Stimulated activated CD4-positive, alpha-beta T cell treated with anti-CD3 and anti-CD28 coated beads, TNF-alpha, amount 100 ng/mL, for 48 hours (primary cell): Measurements from ENCODE around the gene AFF3.
A peak's percentile ranks its signal among the peaks of the same experiment; 100 is the strongest.
"Not testable (repeated sequence)": the region's sequence is repeated elsewhere in the genome, so short reads cannot be mapped to it uniquely, and the experiment has no call there.

Experiments
- DNase-seq, 3 donors: peaks; one replicate each; pipeline ENCODE4 v3.0.0-alpha.2; 2020; ENCODE audit warnings: low read depth in 3 of 3

Gene AFF3

DNA sequence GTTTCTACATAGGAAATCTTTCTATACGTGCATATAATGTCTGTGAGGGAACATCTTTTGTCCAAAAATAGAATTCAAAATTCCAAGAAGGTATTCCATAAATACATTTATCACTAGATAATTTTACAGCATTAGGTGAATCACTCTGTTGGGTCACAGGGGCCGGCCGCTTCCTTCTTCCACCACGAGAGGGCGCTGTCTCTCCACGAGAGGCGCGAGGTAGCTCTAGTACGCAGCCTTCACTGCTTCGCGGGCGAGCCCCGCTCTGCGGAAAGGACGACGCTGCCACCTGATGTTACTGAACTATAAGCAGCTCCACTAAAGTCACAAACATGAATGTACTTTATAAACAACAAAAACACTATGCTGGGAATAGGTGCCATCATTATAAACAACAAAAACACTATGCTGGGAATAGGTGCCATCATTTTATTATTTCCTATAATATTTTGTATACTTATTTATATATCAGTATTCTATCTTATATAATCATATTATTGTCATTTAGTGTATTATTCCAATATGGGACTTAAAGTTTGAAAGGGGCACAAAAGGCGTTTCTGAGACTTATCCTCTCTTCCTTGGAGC lies 583.2 kb downstream of the AFF3 start:
- peak; percentile 70 to 89 (median 81) for DNase-seq

DNA sequence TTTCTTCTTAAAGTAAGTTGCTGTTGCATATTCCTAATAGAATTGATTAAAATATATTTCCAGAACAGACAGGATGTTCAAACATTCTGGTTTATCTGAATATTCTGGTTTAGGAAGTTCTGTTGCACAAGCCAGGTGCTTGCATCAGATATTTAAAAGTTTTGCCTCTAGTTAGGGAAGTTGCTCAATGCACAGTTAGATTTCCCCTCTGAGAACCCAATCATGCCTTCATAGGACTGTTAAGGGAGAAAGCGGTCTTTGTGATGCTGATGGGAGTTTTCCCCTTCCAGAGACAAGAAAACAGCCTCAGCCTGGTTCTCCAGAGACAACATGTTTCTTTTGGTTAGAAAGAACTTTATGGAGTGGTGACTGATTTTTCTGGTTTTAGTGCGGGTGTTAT lies 587.0 kb downstream of the AFF3 start:
- no peak for DNase-seq

DNA sequence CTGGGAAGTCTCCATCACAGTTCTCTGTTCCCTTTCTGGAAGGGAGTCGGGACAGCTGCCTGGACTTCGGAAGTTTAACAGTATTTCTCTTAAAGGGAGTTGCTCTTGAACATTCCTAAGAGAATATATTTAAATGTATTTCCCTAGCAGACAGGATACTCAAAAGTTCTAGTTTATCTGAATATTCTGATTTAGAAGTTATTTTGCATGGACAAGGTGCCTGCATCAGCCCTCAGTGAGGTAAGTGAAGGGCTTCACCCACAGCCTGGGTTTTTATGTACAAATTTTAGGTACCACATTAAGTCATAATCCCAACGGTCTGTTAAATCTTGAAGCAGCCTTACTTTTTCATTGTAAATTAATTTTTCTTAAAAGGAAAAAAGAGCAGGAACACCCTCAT lies 587.5 kb downstream of the AFF3 start:
- DNase-seq, result no peak

DNA sequence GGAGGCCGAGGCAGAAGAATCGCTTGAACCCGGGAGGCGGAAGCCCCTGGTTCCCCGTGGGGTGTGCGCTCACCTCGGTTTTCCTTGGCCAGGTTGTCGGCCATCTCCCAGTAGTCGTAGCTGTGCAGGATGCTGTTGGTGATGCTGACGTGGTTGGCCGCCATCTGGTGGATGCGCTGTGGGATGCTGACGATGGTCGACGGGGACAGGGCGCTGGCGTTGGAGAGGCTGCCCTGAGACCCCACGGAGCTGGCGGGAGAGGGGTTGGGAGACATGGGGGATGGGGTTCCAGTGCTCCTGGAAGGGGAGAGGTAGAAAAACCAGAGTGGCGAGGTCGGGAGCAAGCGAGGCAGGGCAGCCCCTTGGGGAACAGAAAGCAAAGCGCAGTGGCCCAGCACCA lies 588.2 kb downstream of the AFF3 start:
- no peak for DNase-seq

DNA sequence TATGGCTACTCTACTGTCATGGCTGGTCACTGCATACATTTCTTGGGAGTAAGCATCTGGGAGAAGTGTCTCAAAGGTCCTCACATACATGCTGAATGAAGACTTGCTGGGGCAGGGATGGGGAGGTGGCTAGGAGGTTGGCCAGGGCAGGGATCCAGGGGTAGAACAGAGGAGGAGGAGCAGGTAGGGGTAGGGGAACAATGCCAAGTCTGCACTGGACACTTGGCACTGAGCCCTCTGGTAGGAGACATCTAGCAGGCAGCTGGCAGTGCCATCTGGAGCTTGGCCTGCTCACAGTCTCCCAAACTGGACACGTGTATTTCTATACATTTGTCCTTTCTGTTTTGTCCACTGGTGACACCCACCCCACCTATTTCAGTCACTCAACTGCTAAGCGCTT lies 589.9 kb downstream of the AFF3 start:
- DNase-seq, result no peak

DNA sequence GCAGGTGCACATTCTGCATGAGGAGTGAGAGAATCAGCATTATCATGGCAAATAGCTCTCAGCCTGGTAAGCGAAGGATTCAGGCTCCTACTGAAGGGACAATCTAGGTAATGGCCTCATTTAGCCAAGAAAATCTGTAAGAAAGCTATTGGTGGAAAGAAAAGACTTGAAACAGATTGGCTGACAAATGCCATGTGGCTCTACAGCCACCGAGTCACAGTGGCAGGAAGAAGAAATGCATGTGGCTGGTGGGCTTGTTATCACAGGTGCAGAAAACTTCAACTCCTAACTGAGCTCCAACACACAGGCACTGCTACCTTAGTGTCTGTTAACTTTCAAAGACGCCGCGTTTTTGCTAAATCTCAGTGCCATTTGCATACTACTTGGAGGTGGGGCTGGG lies 592.0 kb downstream of the AFF3 start:
- no peak for DNase-seq

DNA sequence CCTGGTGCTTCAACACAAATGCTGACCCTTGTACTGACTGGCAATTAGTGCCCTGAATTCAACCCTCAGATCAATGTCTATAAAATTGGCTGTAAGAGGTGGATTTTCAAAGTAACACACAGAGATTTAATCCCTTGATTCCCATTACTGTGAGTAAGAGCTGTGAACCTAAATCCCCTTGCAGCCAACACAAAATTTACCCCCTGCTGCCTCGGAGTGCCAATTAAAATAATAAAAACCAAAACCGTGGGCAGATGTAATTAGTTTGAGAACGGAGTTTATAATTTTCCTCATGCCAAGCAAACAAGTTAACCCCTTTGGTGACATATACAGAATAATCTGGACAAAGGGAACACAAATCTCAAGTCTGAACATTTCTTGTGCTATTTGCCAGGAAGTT lies 596.8 kb downstream of the AFF3 start:
- no peak for DNase-seq

DNA sequence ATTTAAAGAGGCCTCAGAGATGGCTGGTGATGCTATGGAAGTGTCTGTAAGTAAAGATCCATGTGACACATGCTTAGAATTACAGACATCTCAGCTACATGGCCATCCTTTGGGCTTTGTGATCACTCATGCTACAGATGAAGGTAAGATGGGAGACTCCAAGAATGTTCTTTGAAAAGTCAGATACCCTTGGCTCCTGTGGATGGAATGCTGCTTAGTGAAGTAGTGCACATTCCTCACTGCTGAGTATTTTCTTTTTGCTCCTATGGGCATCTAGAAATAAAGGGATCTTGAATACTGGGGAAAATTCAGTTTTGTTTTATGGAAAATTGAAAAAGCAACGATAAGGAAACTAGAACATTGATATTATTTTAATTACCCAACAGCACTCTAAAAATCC lies 597.3 kb downstream of the AFF3 start:
- no peak for DNase-seq

DNA sequence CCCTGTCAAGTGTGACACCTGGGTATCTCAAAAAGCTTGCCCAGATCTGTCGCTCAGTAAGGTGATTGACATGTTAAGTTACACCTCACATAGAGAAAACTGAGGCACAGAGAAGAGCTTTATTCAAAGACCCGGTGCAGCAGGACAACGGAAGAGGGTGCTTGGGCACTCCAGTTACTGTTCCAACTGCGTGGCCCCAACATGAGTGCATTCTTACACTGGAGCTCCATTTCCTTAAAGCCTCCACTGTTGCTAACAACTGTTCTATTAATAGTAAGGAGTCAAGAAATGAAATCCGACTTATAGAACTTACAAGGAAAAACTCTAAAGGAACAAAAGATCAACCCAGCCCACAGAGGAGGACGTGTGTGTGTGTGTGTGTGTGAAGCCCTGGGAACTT lies 597.8 kb downstream of the AFF3 start:
- no peak for DNase-seq

DNA sequence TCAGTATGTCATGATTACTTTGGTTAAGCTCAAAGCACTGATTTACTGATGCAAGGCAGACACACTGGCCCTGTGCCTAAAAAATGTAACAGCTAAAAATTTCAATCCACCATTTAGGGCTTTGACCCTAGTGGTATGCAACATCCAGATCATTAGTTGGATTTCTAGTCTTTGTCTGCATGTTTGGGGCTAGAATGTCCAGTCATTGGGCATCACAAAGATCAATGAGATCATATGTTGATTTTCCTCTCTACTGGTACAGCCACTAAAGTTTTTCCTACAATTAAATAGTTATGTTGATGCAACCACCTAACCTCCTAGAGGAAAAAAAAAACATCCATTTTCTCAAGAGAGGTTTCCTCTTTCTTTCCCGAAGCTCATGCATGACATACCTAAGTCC lies 599.1 kb downstream of the AFF3 start:
- DNase-seq, result no peak

DNA sequence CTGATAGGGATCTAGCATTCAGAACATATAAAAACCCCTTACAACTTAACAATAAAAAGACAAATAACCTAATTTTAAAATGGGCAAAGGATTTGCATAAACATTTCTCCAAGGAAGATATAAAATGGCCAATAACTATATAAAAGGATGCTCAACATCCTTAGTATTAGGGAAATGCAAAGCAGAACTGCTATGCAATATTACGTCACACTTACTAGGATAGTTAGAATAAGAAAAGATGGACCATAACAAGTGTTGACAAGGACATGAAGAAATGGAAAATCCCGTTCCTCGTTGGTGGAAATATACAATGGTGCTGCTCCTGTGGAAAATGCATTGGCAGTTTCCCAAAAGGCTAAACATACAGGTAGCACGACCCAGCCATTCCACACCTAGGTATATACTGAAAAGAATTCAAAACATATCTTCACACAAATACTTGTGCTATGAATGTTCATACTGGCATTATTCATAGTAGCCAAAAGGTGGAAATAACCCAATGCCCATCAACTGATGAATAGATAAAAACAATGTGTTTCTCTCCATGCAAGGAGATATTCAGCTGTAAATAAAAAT lies 604.4 kb downstream of the AFF3 start:
- no peak for DNase-seq

DNA sequence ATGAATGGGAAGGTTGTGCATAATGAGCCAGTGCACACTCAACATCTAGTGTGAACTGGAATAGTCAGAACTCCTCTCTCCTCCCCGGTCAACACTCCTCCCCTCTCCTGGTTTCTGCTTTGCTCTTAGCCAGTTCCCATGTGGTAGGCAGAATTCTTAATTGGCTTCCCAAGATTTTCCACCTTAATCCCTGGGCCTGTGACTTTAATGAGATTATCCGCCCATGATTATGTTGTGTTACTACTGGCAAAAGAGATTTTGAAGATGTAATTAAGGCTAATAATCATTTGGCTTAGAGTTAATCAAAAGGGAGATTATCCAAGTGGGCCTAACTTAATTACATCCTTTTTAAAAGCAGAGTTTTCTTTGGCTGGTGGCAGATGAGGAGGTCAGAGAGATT lies 618.3 kb downstream of the AFF3 start:
- DNase-seq, result no peak

DNA sequence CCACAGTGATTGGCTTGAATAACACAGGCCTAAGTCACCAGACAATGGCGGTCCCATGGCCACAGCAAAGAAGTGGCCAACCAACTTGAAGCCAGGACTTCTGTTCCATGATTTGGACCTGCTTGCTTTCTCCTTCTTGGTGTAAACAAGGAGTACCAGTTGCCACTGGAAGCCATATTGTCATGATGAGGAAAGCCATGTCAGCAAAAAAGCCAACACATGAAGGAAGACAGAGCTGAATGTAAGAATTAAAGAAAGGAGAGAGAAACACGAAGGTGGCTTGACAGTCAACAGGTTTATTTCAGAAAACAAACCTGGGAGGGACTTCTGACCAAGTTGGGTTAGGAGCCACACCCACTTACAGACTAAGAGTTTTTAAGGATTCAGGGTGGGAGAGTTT lies 620.2 kb downstream of the AFF3 start:
- no peak for DNase-seq

DNA sequence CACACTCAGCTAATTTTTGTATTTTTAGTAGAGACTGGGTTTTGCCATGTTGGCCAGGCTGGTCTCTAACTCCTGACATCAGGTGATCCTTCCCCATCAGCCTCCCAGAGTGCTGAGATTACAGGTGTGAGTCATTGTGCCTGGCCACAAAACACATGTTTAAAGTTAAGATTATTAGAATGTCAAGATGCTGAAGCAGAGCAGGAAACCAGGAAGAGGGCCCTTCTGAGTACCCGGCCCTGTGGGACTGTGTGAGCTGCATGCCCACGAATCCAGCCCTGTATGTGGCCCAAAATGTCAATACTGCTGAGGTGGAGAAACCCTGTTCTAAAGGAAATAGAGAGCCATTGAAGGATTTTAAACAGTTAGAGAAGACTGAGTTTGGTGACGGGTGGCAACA lies 621.6 kb downstream of the AFF3 start:
- no peak for DNase-seq

DNA sequence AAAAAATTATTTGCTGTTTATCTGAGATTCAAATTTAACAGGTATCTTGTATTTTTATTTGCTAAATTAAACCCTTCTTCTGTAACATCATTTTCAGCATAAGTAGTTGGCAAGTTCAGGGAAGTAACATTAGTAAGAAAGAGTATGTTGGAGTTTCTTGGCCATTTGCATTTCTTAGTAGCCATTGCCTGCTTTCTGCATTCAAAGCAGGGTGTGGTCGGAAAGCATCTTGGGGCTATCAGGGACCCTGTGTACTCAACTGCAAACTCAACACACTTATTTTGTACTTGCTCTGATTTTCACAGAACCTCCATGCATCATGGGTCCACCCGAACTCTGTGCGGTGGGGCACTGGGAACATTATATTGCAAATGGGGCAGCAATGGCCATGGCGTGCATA lies 622.2 kb downstream of the AFF3 start:
- DNase-seq, result no peak

DNA sequence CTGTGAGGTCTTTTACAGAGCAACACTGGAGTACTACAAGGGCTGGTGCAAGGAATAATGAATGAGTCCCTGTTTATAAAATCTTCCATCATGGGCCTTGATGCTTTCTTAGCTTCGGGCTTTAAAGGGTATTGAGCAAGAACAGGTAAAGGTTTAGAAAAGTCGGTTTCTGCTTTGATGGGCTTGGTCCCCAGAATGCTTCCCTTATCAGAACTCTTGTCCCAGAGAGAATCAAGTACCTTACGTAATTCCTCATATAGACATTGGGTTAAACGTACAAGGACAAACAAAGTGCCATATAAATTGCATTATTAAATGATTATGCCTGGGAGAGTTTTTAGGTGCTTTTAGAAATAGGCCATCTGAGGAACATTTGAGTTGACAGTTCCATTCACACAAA lies 628.0 kb downstream of the AFF3 start:
- DNase-seq, result no peak

DNA sequence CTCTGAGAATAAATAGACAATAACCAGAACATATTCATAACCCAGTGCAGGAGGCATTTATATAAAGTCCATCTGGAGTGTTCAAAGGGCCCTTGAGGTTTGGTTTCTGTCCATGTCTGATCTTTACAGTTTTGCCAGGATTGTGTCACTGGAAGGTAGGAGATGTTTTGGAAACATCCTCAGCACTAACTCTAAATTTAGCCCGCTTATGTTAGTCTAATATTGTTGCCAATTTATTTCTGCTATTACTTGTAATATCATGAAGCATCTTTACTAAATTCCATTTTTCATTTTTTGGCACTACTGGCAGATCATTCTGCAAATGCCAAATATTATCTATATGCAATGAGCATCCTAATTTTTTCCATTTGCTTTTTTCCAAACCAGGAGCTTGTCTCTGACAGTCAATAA lies 630.2 kb downstream of the AFF3 start:
- DNase-seq, result no peak

DNA sequence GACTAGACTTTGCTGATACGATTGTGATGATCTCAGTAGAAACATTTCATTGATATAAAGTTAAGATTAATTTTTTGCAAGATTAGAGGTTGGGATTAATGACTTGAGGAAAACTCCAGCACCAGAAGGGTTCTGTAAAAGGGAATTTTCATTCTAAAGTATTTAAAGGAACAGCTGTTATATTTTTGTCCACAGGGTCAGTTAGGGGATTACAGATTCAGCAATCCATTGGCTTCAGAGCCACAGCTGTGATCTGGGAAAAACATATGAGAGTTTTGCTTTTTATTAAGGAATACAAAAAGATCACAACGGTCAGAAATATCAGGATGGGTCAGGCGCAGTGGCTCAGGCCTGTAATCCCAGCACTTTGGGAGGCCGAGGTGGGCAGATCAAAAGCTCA lies 633.0 kb downstream of the AFF3 start:
- DNase-seq, result no peak

DNA sequence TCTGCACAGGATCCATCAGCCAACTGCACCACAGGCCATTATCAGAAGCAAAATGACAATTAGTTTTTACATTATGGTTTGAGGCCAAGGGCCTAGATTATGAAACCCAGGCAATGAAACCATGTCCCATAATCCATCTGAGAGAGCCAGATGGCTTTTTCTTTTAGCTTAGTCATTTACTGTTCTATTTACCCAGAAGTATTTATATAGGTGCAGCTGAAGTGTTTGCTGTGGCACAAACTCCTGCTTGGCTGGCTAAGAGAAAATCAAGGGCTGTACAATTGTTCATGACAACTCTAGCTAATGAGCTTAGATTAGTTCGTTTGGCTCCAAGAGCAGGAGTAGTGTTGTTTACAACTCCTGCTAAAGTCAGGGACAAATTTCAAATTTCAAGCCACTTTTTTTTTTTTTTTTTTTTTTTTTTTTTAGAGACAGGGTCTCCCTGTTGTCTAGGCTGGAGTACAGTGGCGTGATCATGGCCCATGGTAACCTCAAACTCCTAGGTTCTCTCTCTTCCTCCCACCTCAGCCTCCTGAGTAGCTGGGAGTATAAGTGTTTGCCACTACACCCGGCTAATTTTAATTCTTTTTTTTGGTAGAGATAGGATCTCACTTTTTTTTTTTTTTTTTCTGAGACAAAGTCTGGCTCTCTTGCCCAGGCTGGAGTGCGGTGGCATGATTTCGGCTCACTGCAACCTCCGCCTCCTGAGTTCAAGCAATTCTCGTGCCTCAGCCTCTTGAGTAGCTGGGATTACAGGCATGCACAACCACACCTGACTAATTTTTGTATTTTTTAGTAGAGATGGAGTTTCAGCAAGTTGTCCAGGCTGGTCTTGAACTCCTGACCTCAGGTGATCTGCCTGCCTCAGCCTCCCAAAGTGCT lies 634.2 kb downstream of the AFF3 start:
- no peak for DNase-seq

DNA sequence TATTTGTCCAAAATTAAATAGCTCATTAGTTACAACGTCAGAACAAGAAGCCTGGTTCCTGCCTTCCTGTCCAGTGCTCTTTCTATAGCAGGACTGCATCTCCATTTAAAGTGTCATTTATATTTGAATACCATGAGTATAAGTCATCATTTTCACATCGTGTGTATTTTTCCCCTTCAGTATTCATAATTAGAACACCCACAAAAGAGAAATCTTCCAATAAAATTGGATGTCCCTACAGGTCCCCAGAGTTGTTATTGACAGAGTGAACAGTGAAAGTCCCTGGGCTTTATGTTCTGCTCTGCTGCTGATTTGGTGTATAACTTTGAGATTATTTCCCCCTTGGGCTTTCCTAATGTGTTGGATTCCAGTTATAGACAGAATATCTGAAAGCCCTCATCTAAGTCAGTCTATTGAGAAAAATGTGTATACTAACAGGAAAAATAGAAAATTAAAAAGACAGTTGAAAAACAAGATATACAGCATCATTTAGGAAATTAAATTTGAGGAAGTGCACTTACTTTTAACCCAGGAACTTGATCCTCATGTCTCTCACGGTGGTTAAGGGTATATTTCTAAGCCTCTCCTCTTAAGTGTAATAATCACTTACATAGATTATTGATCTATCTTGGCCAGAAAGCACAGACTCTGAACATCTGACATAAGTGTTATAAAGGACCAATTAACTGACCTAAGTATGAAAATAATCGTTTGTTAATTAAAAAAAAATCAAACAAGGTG lies 637.4 kb downstream of the AFF3 start:
- DNase-seq, result no peak

DNA sequence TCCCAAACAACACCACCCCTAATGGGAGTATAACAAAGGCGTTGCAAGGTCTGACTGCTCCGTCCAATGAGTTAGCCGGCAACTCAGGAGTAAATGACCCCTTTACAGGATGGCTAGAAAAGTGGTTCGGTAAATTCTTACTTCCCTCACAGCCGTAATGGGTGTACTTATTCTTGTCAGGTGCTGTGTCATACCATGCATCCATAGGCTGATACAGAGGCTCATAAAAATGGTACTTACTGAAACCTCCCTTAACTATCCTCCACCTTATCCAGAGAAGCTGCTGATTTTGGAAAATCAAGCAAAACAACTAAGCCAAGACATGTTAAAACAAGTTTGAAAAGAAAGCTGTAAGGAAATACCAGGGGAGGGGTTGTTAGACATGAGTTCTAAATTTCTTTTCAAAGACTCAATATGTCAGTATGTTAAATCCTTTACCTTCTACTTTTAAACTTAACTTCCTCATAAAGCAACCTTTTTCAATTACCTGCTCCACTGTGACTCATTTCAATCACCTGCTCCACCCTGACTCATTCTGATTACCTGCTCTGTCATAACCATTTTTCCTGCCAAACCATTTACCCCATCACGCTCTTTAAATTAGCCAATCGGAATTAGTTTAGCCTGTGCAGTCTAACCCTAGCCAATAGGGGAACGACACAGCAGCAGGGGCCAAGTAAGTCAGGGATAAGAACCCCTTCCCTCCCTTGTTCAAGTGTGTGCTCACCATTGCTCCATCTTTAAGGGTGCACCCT lies 638.6 kb downstream of the AFF3 start:
- DNase-seq, result not testable (repeated sequence)

DNA sequence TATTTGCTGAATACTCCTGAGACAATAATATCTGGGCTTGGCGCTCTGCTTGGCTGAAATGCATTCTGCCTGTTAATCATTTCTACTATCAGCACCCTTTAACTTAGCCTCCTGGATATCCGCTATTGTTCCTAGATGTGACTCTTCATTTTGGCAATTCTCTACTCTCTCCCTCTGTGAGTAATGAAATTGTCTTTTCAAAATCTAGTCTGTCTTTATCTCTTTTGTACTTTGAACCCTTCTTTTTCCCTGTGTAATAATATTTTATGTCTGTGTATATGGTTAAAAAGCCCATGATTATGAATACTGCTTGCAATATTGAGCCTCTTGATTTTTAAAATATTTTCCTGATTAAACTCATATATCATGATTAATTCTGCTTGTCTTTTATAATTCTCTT lies 646.4 kb downstream of the AFF3 start:
- no peak for DNase-seq
